ENCODE data around the gene LRRC47.

- no peak for TF ChIP-seq POLR2A (IDR thresholded peaks at IDR 0.05)
- TF ChIP-seq CTCF (IDR thresholded peaks at IDR 0.05): no peak
Measured at GRCh38 chr1:3787349-3787715, 9.0 kb downstream of the LRRC47 start.

Data from uterus (tissue), 2 donors.